Uterus (tissue), 2 donors: ENCODE data around the gene SINHCAF.

ENCODE experiments used
- POLR2A ChIP-seq, 2 donors: fragments of 450-650 bp; IDR thresholded peaks; one replicate each; pipeline ENCODE4 v1.6.1; 2016; ENCODE audit warnings: antibody characterized with exemption in 2 of 2, mild to moderate bottlenecking in 1 of 2, moderate library complexity in 1 of 2
- TF ChIP-seq, protein P1 (sequence below), 4 experiments: fragments of 200-600 bp in 2 of 4; fragments of 450-650 bp in 2 of 4; sonication (generic) in 2 of 4; IDR thresholded peaks; one replicate each; pipeline ENCODE4 v1.5.1; 2016 to 2019; ENCODE audit warnings: antibody characterized with exemption in 4 of 4, mild to moderate bottlenecking in 2 of 4, moderate library complexity in 1 of 4

DNA sequence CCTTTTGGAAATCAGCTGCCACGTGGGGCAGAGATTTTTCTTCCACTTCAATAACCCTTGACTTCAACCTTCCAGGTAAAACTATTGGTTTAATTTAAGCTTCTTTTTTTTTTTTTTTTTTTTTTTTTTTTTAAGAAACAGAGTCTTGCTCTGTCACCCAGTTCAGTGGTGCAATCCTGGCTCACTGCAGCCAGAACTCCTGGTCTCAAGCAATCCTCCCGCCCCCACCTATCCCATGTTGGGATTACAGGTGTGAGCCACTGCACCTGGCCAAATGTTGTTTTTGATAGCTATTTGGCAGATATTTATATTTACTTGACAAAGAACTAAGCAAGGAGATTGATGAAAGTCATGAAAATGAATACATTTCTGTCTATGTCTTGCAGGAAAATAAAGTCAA, 65.1 kb downstream of the SINHCAF start:
- TF ChIP-seq, protein P1, sequence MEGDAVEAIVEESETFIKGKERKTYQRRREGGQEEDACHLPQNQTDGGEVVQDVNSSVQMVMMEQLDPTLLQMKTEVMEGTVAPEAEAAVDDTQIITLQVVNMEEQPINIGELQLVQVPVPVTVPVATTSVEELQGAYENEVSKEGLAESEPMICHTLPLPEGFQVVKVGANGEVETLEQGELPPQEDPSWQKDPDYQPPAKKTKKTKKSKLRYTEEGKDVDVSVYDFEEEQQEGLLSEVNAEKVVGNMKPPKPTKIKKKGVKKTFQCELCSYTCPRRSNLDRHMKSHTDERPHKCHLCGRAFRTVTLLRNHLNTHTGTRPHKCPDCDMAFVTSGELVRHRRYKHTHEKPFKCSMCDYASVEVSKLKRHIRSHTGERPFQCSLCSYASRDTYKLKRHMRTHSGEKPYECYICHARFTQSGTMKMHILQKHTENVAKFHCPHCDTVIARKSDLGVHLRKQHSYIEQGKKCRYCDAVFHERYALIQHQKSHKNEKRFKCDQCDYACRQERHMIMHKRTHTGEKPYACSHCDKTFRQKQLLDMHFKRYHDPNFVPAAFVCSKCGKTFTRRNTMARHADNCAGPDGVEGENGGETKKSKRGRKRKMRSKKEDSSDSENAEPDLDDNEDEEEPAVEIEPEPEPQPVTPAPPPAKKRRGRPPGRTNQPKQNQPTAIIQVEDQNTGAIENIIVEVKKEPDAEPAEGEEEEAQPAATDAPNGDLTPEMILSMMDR (IDR thresholded peaks at IDR 0.05) = no peak
- TF ChIP-seq POLR2A (IDR thresholded peaks at IDR 0.05) = no peak
